Measurements from ENCODE around the gene ZFP36L1.

Gene ZFP36L1

GRCh38 chr14:68807987-68808386, 15.1 kb upstream of the ZFP36L1 start:
- DNase-seq (ENCODE audit: low read depth, low spot score): no peak
- Histone ChIP-seq H3K9me3 (ENCODE audit: control insufficient read depth, insufficient read depth, low read length) (peaks cover 1% of the 10 kb centered on the region; the same call in 1 of the 2 replicates), H3K36me3 (ENCODE audit: control insufficient read depth, insufficient read depth, low read length) (no peaks in the 10 kb centered on the region), H3K27me3 (ENCODE audit: control insufficient read depth, insufficient read depth, low read length) (no peaks in the 10 kb centered on the region), H3K4me3 (ENCODE audit: low read length) (no peak overlapping the region), H3K4me1 (ENCODE audit: control insufficient read depth, insufficient read depth, low read length) (no peaks in the 10 kb centered on the region), H3K27ac (ENCODE audit: low read length) (no peak overlapping the region)
- WGBS (ENCODE audit: insufficient coverage, insufficient read length): no CpG with 5 or more reads among the region's 7 CpGs

- Histone ChIP-seq H3K27me3 (ENCODE audit: control insufficient read depth, insufficient read depth, low read length) (no peaks in the 10 kb centered on the region), H3K9me3 (ENCODE audit: control insufficient read depth, insufficient read depth, low read length) (peaks cover 1% of the 10 kb centered on the region; the same call in 1 of the 2 replicates), H3K27ac (ENCODE audit: low read length) (no peak overlapping the region), H3K36me3 (ENCODE audit: control insufficient read depth, insufficient read depth, low read length) (no peaks in the 10 kb centered on the region), H3K4me1 (ENCODE audit: control insufficient read depth, insufficient read depth, low read length) (no peaks in the 10 kb centered on the region), H3K4me3 (ENCODE audit: low read length) (no peak overlapping the region)
- WGBS (ENCODE audit: insufficient coverage, insufficient read length): no CpG with 5 or more reads among the region's 10 CpGs
- DNase-seq (ENCODE audit: low read depth, low spot score): no peak
Observed at GRCh38 chr14:68807148-68807600, 14.3 kb upstream of the ZFP36L1 start.

DNA sequence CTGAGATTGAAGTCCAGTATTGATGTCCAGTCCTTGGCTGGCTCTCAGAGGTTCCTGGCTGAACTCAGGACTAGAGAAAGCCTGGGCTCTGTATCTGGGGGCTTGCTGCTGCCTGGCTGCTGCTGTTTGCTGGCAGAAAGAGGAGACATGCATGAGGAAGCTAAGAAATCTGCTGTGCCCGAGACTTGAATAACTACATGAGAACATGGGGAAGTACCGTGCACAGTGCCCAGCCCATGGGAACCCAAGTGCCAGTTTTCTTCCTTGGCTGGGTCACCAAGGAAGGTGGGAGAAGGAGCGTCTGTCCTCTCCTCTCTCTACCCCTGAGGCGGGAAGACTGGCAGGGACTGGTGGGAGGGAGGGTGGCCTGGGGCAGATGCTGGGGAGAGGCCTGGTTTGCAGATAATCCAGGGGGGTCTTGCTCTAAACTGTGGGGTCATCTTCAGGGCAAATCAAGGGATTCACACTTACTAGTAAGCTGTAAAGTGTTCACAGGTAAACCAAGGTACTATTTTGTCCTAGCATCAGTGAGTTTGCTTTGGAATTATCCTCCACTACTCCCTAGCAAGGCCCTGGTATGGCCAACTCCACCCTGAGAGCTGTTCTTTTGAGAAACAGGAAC, 13.8 kb upstream of the ZFP36L1 start:
- Histone ChIP-seq H3K4me3 (ENCODE audit: low read length) (no peak overlapping the region), H3K9me3 (ENCODE audit: control insufficient read depth, insufficient read depth, low read length) (peaks cover 1% of the 10 kb centered on the region; the same call in 1 of the 2 replicates), H3K4me1 (ENCODE audit: control insufficient read depth, insufficient read depth, low read length) (no peaks in the 10 kb centered on the region), H3K27me3 (ENCODE audit: control insufficient read depth, insufficient read depth, low read length) (no peaks in the 10 kb centered on the region), H3K36me3 (ENCODE audit: control insufficient read depth, insufficient read depth, low read length) (no peaks in the 10 kb centered on the region), H3K27ac (ENCODE audit: low read length) (no peak overlapping the region)
- no CpG with 5 or more reads among the region's 4 CpGs for WGBS (ENCODE audit: insufficient coverage, insufficient read length)
- DNase-seq (ENCODE audit: low read depth, low spot score): no peak

DNA sequence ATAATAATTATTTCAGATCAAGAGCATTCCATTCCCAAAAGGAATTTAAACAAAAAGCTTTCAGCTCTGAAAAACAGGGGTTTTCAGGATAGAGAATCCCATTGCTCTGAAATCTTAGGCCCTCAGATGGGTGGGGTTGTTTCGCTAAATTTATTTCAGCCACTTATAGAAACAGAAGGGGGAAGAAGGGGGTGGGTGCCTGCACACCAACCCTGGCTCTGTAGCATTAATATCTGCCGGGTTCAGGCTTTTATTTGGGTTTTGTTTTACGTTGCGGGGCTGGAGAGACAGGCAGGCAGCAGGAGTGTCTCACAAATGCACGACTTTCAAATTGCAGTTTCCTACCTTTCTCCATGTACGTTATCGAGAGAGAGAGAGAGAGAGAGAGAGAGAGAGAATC, 12.5 kb upstream of the ZFP36L1 start:
- H3K4me1 ChIP-seq (ENCODE audit: control insufficient read depth, insufficient read depth, low read length): no peaks in the 10 kb centered on the region
- H3K27me3 ChIP-seq (ENCODE audit: control insufficient read depth, insufficient read depth, low read length): no peaks in the 10 kb centered on the region
- H3K9me3 ChIP-seq (ENCODE audit: control insufficient read depth, insufficient read depth, low read length): peaks cover 1% of the 10 kb centered on the region; the same call in 1 of the 2 replicates
- WGBS (ENCODE audit: insufficient coverage, insufficient read length): no CpG with 5 or more reads among the region's 7 CpGs
- no peak for DNase-seq (ENCODE audit: low read depth, low spot score)
- H3K36me3 ChIP-seq (ENCODE audit: control insufficient read depth, insufficient read depth, low read length): no peaks in the 10 kb centered on the region
- H3K4me3 ChIP-seq (ENCODE audit: low read length): no peak overlapping the region
- no peak overlapping the region for H3K27ac ChIP-seq (ENCODE audit: low read length)

DNA sequence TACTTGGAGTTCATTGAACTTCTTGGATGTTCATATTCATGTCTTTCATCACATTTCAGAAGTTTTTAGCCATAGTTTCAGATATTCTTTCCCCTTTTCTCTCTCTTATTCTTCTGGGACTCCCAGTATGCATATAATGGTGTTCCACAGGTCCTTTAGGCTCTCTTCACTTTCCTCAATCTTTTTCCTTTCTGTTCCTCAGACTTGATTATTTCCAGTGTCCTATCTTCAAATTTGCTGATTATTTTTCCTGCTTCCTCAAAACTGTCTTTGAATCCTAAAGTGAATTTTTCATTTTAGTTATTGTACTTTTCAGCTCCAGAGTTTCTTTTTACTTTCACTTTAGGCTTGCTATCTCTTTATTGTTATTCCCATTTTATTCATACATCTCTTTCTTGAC, 8.8 kb upstream of the ZFP36L1 start:
- peaks cover 1% of the 10 kb centered on the region; the same call in 1 of the 2 replicates for H3K9me3 ChIP-seq (ENCODE audit: control insufficient read depth, insufficient read depth, low read length)

DNA sequence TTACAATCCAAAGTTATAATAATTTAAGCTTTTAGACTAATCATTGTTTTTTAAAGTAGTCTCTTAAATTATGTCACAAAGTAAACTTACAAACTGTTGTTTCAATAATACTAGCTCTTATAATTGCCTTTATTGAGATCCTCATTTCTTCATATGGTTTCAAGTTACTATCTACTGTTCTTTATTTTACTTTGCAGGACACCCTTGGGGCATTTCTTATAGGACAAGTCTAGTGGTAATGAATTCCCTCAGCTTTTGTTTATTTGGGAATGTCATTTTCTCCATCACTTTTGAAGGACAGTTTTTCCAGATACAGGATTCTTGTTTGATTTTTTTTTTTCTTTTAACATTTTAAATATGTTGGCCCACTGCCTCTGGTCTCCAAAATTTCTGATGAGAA, 8.1 kb upstream of the ZFP36L1 start:
- Histone ChIP-seq H3K27ac (ENCODE audit: low read length) (no peak overlapping the region), H3K36me3 (ENCODE audit: control insufficient read depth, insufficient read depth, low read length) (no peaks in the 10 kb centered on the region), H3K4me3 (ENCODE audit: low read length) (no peak overlapping the region), H3K27me3 (ENCODE audit: control insufficient read depth, insufficient read depth, low read length) (no peaks in the 10 kb centered on the region), H3K9me3 (ENCODE audit: control insufficient read depth, insufficient read depth, low read length) (peaks cover 1% of the 10 kb centered on the region; the same call in 1 of the 2 replicates), H3K4me1 (ENCODE audit: control insufficient read depth, insufficient read depth, low read length) (peaks cover 3% of the 10 kb centered on the region; the same call in 1 of the 2 replicates)
- DNase-seq (ENCODE audit: low read depth, low spot score): no peak

More for the DNA sequence above, 8.8 kb upstream of the ZFP36L1 start:
- Histone ChIP-seq H3K4me1 (ENCODE audit: control insufficient read depth, insufficient read depth, low read length) (peaks cover 1% of the 10 kb centered on the region; the same call in 1 of the 2 replicates), H3K27me3 (ENCODE audit: control insufficient read depth, insufficient read depth, low read length) (no peaks in the 10 kb centered on the region), H3K36me3 (ENCODE audit: control insufficient read depth, insufficient read depth, low read length) (no peaks in the 10 kb centered on the region), H3K27ac (ENCODE audit: low read length) (no peak overlapping the region), H3K4me3 (ENCODE audit: low read length) (no peak overlapping the region)
- no peak for DNase-seq (ENCODE audit: low read depth, low spot score)

- H3K27ac ChIP-seq (ENCODE audit: low read length): no peak overlapping the region
- no peak overlapping the region for H3K4me3 ChIP-seq (ENCODE audit: low read length)
Observed at GRCh38 chr14:68800390-68800789, 7.5 kb upstream of the ZFP36L1 start.

DNA sequence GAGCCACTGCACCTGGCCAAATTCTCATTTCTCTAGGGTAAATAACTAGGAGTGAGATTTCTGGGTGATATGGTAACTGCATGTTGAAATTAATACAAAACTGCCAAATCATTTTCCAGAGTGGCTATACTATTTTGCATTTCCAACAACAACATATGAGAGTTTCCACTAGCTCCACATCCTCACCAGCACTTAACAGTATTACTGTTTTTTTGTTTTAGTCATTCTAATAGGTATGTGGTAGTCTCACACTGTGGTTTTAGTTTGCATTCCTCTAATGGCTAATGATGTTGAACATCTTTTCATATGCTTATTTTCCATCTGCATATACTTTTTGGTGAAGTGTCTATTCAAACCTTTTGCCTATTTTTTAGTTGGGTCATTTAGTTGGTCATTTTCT, 5.8 kb upstream of the ZFP36L1 start:
- Histone ChIP-seq H3K9me3 (ENCODE audit: control insufficient read depth, insufficient read depth, low read length) (no peaks in the 10 kb centered on the region), H3K4me1 (ENCODE audit: control insufficient read depth, insufficient read depth, low read length) (peaks cover 3% of the 10 kb centered on the region; the same call in 1 of the 2 replicates), H3K27ac (ENCODE audit: low read length) (no peak overlapping the region)

More at GRCh38 chr14:68800390-68800789, 7.5 kb upstream of the ZFP36L1 start:
- Histone ChIP-seq H3K27me3 (ENCODE audit: control insufficient read depth, insufficient read depth, low read length) (no peaks in the 10 kb centered on the region), H3K9me3 (ENCODE audit: control insufficient read depth, insufficient read depth, low read length) (peaks cover 1% of the 10 kb centered on the region; the same call in 1 of the 2 replicates), H3K36me3 (ENCODE audit: control insufficient read depth, insufficient read depth, low read length) (no peaks in the 10 kb centered on the region), H3K4me1 (ENCODE audit: control insufficient read depth, insufficient read depth, low read length) (peaks cover 3% of the 10 kb centered on the region; the same call in 1 of the 2 replicates)
- WGBS (ENCODE audit: insufficient coverage, insufficient read length): no CpG with 5 or more reads among the region's 2 CpGs
- DNase-seq (ENCODE audit: low read depth, low spot score): no peak

GRCh38 chr14:68797121-68797670, 4.3 kb upstream of the ZFP36L1 start:
- Histone ChIP-seq H3K4me3 (ENCODE audit: low read length) (no peak overlapping the region), H3K36me3 (ENCODE audit: control insufficient read depth, insufficient read depth, low read length) (no peaks in the 10 kb centered on the region), H3K9me3 (ENCODE audit: control insufficient read depth, insufficient read depth, low read length) (no peaks in the 10 kb centered on the region), H3K27me3 (ENCODE audit: control insufficient read depth, insufficient read depth, low read length) (no peaks in the 10 kb centered on the region), H3K27ac (ENCODE audit: low read length) (peak overlapping the region; percentile 69), H3K4me1 (ENCODE audit: control insufficient read depth, insufficient read depth, low read length) (peaks cover 3% of the 10 kb centered on the region; the same call in 1 of the 2 replicates)
- WGBS (ENCODE audit: insufficient coverage, insufficient read length): no CpG with 5 or more reads among the region's 7 CpGs
- no peak for DNase-seq (ENCODE audit: low read depth, low spot score)

More for the DNA sequence above, 5.8 kb upstream of the ZFP36L1 start:
- no peak for DNase-seq (ENCODE audit: low read depth, low spot score)
- Histone ChIP-seq H3K27me3 (ENCODE audit: control insufficient read depth, insufficient read depth, low read length) (no peaks in the 10 kb centered on the region), H3K4me3 (ENCODE audit: low read length) (no peak overlapping the region), H3K36me3 (ENCODE audit: control insufficient read depth, insufficient read depth, low read length) (no peaks in the 10 kb centered on the region)

DNA sequence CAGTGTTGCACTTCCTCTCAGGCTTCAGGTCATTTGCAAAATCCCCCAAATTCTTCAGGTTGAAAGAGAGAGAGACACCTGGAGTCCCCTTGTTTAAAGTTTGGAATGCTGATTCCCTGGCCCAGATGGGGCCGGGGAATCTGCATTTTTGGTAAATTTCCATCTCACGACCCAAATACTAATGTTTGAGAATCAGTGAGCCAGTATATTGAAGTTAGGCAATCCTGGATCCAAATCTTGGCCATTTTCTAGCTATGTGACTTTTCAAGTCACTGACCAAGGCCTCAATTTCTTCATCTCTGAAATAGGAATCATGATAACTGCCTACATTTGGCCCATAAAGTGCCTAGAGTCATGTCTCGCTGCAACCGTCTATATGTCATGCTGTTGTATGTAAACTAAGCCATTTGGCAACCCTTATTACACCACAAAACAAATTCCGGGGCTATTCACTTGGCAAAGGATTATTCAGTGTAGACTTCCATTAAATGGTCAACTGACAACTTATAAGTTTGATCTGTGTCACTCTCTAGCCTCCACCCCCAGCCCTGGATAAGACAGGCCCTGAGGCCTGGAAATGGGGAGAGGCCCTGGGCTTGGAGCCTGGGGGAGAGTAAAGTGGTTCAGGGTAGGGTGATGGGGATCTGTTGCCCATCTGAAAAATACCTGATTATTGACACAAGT, 3.7 kb upstream of the ZFP36L1 start:
- WGBS (ENCODE audit: insufficient coverage, insufficient read length): no CpG with 5 or more reads among the region's 5 CpGs
- Histone ChIP-seq H3K36me3 (ENCODE audit: control insufficient read depth, insufficient read depth, low read length) (no peaks in the 10 kb centered on the region), H3K27ac (ENCODE audit: low read length) (peak overlapping the region; percentile 69), H3K4me1 (ENCODE audit: control insufficient read depth, insufficient read depth, low read length) (peaks cover 3% of the 10 kb centered on the region; the same call in 1 of the 2 replicates), H3K9me3 (ENCODE audit: control insufficient read depth, insufficient read depth, low read length) (no peaks in the 10 kb centered on the region), H3K4me3 (ENCODE audit: low read length) (peak overlapping the region; percentile 96; the same call in 1 of the 2 replicates), H3K27me3 (ENCODE audit: control insufficient read depth, insufficient read depth, low read length) (no peaks in the 10 kb centered on the region)
- DNase-seq (ENCODE audit: low read depth, low spot score): peak; percentile 86

All from iPS DF 6.9 (cell line).